Activated CD8-positive, alpha-beta memory T cell treated with anti-CD3 and anti-CD28 coated beads, Interleukin-2, amount 10 ng/mL, durations not matched to agents 7 days and 5 days (primary cell): Measurements from ENCODE around the gene PMS2. TPM values are rescaled to one million over a fixed set of nuclear protein-coding genes. Genes with fewer than 3 reads are reported as not detected.
A peak's percentile ranks its signal among the peaks of the same experiment; 100 is the strongest.
"Not testable (repeated sequence)": the region's sequence is repeated elsewhere in the genome, so short reads cannot be mapped to it uniquely, and the experiment has no call there.

Experiments
- ATAC-seq: fragments of 150-1000 bp; cut with Tn5 transposase; one replicate; pipeline ENCODE4 v1.10.0; 2021; ENCODE audit warnings: moderate library complexity
- CTCF ChIA-PET: fragments of 350-600 bp; sonication (Branson Sonifier 250); formaldehyde crosslinking; loops from one replicate; lab custom pipeline; 2021; ENCODE audit warnings: antibody characterized with exemption; lab: Charles Lee
- DNase-seq: peaks from one replicate; pipeline ENCODE4 v3.0.0-alpha.2; 2020
- H3K27ac Mint-ChIP-seq: one replicate; pipeline ENCODE4 v1.8.0; 2021; ENCODE audit warnings: mild to moderate bottlenecking, mixed read lengths
- H3K27me3 Mint-ChIP-seq: one replicate; pipeline ENCODE4 v1.8.0; 2021; ENCODE audit warnings: mixed read lengths
- H3K36me3 Mint-ChIP-seq: one replicate; pipeline ENCODE4 v1.8.0; 2021; ENCODE audit warnings: mild to moderate bottlenecking, mixed read lengths
- H3K4me1 Mint-ChIP-seq: one replicate; pipeline ENCODE4 v1.8.0; 2021; ENCODE audit warnings: mixed read lengths
- H3K4me3 Mint-ChIP-seq: one replicate; pipeline ENCODE4 v1.8.0; 2021; ENCODE audit warnings: mild to moderate bottlenecking, moderate library complexity, mixed read lengths
- H3K9me3 Mint-ChIP-seq: one replicate; pipeline ENCODE4 v1.8.0; 2022; ENCODE audit warnings: low read depth, mixed read lengths
- total RNA-seq, 2 experiments: library from RNA; stranded (reverse); gene quantifications; one replicate each; pipeline ENCODE4 v1.2.3, GENCODE V29; 2021

Gene PMS2
- total RNA-seq, 2 experiments from 2014 or later = 22.5 to 24.8 TPM

DNA sequence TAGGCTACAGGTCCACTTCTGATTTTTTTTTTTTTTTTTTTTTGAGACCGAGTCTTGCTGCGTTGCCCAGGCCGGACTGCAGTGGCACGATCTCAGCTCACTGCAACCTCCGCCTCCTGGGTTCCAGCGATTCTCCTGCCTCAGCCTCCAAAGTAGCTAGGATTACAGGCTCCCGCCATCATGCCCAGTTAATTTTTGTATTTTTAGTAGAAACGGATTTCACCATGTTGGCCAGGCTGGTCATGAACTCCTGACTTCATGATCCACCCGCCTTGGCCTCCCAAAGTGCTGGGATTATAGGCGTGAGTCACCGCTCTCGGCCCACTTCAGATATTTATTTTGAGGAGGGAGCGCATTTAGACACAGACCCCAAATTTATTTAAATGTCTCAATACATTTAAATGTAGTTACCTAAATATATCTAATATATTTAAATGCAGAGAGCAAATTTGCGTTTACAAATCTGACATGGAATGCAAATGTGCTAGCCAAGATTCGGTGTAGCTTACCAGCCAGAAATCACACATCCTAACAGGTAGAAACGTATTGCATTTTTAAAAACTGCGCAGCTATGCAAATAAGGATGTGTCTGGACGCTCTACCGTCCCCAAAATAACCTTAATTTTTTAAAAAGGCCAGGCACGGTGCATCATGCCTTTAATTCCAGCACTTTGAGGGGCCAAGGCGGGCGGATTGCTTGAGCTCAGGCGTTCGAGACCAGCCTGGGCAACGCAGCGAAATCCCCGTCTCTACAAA is 836 bp downstream of the PMS2 start:
- peaks cover 15% of the 10 kb centered on the region for H3K36me3 Mint-ChIP-seq
- not testable (repeated sequence) for DNase-seq, H3K27me3 Mint-ChIP-seq, ATAC-seq, H3K9me3 Mint-ChIP-seq
- H3K4me3 Mint-ChIP-seq = peak overlapping the region; percentile 89
- CTCF ChIA-PET = interaction anchor here (0.5 to 3.0 kb wide), 8 partner anchors 10 to 267 kb away, joined by 3 to 14 read pairs (median 4); no protein-coding TSS in a partner anchor
- H3K27ac Mint-ChIP-seq = peak overlapping the region; percentile 93
- H3K4me1 Mint-ChIP-seq = peaks cover 46% of the 10 kb centered on the region

DNA sequence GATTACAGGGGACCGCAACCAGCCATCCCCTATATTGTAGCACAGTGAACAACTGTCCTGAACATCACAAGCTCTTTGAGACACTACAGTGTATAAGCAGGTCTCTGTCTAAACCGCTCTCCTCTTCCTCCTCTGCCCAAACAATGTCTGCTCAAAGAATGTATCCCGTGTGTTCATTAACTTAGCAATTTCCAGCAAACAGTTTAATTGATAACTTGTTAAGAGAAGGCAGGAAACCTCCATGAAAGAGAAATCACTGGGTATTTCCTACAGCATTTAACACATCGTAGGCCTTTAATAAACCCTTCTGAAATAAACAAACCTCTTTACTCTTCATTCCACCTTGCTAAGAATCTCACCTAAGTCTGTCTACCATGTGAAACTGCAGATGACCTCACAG is 1.5 kb downstream of the PMS2 start:
- Mint-ChIP-seq H3K4me3 (peak overlapping the region; percentile 89), H3K36me3 (peaks cover 13% of the 10 kb centered on the region), H3K27me3 (no peaks in the 10 kb centered on the region), H3K9me3 (no peaks in the 10 kb centered on the region), H3K27ac (peak overlapping the region; percentile 33), H3K4me1 (peaks cover 40% of the 10 kb centered on the region)
- DNase-seq (no peak), ATAC-seq (no peak)
- CTCF ChIA-PET = interaction anchor here (0.7 to 3.0 kb wide), 4 partner anchors 10 to 144 kb away, joined by 3 to 12 read pairs (median 4); no protein-coding TSS in a partner anchor

DNA sequence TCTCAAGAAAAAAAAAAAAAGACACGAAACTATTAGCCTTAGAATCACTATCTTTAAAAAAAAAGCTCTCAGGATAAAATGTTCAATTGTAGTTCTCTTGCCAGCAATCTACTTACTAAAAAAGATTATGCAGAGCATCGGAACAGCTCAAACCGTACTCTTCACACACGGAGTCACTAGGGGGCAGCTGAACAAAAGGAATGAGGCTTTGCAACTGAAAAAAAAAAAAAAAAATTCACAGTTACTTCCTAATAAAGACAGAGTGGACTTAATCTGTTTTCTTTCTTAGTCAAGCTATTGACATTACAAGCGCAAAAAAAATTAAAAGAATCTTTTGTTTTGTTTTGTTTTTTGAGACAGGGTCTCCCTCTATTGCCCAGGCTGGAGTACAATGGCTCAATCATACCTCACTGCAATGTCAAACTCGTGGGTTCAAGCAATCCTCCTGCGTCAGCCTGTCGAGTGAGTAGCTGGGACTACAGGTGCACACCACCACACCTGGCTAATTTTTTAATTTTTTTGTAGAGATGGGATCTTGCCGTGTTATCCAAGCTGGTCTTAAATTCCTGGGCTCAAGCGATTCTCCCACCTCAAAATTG is 11.5 kb downstream of the PMS2 start:
- Mint-ChIP-seq H3K9me3 (no peaks in the 10 kb centered on the region), H3K27me3 (no peaks in the 10 kb centered on the region), H3K4me1 (no peaks in the 10 kb centered on the region), H3K27ac (no peak overlapping the region), H3K4me3 (no peak overlapping the region), H3K36me3 (peaks cover 32% of the 10 kb centered on the region)
- DNase-seq (peak; percentile 59), ATAC-seq (peak; percentile 61)
- CTCF ChIA-PET = interaction anchor here (0.7 to 1.8 kb wide), 18 partner anchors 9 to 437 kb away, joined by 3 to 12 read pairs (median 3); partner anchors contain the start of genes AIMP2 and PMS2

DNA sequence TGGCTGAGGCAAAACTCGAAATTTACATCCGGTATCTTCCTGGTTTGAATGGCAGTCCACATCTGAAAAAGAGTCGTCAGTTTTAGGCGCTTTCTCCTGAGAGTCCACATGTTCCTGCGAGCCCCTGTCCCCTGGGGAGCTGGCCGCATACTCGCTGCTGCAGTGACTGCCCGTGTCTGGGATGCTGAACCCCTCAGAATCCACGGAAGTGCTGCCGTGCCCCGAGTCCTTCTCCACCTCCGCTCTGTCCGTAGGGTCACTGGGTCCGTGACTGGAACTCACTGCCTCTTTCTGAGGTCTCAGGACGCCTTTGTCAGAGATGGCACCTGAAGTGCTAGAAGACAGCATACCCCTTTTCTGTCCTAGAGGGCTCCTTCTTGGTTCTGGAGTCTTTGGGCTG is 21.8 kb downstream of the PMS2 start:
- not testable (repeated sequence) for H3K4me1 Mint-ChIP-seq, ATAC-seq, H3K27me3 Mint-ChIP-seq, H3K9me3 Mint-ChIP-seq, H3K27ac Mint-ChIP-seq, DNase-seq, H3K4me3 Mint-ChIP-seq
- CTCF ChIA-PET = interaction anchor here (1.2 kb wide), 1 partner anchor 10 kb away, joined by 3 read pairs; no protein-coding TSS in a partner anchor
- peaks cover 28% of the 10 kb centered on the region for H3K36me3 Mint-ChIP-seq

DNA sequence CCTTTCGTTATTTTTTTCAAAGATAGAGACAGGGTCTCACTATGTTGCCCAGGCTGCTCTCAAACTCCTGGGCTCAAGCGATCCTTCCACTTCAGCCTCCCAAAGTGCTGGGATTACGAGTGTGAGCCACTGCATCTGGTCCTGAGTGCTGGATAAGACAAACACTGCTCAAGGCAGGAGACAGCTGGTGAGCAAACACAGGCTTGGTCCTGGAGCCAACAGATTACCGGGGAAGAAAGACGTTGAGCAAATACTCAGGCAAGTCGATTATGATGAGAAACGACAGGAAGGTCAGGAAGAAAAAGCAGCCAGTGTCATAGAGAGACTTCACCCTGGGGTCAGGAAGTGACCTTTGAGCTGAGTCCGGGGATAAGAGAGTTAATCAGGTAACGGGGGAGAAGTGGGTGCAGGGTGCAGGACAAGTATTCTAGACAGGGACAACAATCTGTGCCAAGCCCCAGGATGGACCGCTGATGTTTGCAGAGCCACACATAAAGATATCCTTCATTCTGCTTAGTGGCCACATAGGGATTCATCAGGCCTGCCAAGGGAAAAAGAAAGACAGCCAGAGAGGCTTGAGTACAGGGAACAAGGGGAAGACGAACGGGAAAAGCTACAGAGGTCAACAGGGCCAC is 29.1 kb downstream of the PMS2 start:
- H3K4me3 Mint-ChIP-seq, H3K9me3 Mint-ChIP-seq, H3K36me3 Mint-ChIP-seq, CTCF ChIA-PET, H3K27ac Mint-ChIP-seq, ATAC-seq, DNase-seq, H3K27me3 Mint-ChIP-seq, H3K4me1 Mint-ChIP-seq: not testable (repeated sequence)

DNA sequence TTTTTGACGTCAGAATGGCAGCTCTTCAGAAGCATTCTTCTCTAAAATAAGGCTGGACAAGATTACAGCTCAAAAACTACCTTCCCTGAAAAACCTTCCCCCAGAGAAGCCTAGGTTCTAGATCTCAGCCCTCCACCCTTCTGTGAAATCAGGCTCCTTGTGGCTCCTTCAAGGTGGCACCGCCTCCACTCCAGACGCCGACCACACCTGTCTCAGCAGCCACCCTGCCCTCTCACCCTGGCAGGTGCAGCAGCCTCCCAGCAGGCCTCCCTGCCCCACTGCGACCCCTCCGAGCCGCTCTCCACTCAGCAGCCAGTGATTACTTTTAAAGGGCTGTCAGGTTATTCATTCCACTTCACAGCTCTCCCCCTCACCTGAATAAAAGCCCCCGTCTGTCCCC is 35.3 kb downstream of the PMS2 start:
- H3K9me3 Mint-ChIP-seq, H3K27ac Mint-ChIP-seq, H3K36me3 Mint-ChIP-seq, DNase-seq, ATAC-seq, H3K4me3 Mint-ChIP-seq, CTCF ChIA-PET, H3K27me3 Mint-ChIP-seq, H3K4me1 Mint-ChIP-seq: not testable (repeated sequence)

DNA sequence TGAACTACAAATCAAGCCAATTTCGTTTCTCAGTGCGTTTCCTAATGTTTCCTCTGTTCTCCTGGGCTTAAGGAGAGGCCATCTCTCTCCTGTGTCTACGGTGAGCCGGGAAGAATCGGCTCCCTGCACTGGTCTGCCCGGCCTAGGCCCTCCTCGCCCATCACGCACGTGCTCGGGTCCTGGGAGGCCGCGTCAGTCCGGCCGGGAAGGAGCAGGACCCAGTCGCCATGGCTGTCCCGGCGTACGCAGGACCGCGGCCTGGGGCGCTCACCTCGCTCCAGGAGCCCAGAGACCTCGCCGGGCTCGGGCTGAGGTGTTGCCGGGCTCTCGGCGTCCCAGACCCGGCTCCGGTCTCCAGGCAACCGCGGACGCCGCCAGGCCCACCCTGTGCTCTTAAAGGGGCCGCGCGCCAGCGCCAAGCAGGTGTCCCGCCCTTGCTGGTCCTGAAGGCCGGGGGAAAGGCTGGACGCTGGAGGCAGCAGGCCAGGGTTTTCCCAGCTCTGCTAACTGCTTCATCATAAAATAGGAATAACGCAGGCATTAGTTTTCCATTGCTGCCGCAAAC is 38.4 kb downstream of the PMS2 start, which contains the start of gene RSPH10B:
RSPH10B (minus strand) TSS at position 343 of the 565 bp plus-strand sequence. CDS start 3,573 bp downstream, outside the sequence.
- H3K4me3 Mint-ChIP-seq, H3K9me3 Mint-ChIP-seq, ATAC-seq, H3K27ac Mint-ChIP-seq, H3K4me1 Mint-ChIP-seq, CTCF ChIA-PET, H3K27me3 Mint-ChIP-seq, H3K36me3 Mint-ChIP-seq, DNase-seq: not testable (repeated sequence)

DNA sequence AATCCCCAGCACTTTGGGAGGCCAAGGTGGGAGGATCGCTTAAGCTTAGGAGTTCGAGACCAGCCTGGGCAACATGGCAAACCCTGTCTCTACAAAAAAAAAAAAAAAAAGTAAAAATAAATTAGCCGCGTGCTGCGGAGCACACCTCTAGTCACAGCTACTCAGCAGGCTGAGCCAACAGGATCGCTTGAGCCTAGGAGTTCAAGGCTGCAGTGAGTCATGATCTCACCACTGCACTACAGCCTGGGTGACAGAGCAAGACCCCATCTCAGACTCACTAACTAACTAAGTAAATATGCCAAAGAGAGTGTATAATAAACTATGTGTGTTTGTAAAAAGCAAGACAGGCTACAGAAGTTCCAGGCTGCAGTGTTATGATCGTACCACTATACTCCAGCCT is 45.0 kb downstream of the PMS2 start:
- H3K36me3 Mint-ChIP-seq, H3K27me3 Mint-ChIP-seq, H3K9me3 Mint-ChIP-seq, H3K27ac Mint-ChIP-seq, DNase-seq, CTCF ChIA-PET, H3K4me3 Mint-ChIP-seq, H3K4me1 Mint-ChIP-seq, ATAC-seq: not testable (repeated sequence)

DNA sequence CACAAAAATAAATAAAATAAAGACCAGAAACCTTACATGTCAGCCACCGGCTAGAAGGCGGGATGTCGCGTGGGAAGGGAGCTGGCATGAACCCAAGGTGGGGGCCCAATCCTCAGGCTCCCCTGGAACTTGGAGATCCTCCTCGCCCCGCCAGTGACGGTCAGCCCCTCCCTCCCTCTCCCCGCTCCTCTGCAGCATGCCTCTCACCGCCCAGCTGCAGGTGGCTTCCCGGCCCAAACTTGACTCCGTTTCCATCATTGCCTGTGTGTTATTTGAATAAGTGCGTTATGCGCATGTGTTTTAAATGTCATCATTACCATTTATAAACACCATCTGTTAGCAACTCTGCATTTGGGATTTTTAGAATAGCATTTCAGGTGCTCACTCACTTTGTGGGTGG is 45.6 kb downstream of the PMS2 start:
- H3K27me3 Mint-ChIP-seq, H3K4me3 Mint-ChIP-seq, H3K9me3 Mint-ChIP-seq, DNase-seq, CTCF ChIA-PET, ATAC-seq, H3K36me3 Mint-ChIP-seq, H3K27ac Mint-ChIP-seq, H3K4me1 Mint-ChIP-seq: not testable (repeated sequence)

DNA sequence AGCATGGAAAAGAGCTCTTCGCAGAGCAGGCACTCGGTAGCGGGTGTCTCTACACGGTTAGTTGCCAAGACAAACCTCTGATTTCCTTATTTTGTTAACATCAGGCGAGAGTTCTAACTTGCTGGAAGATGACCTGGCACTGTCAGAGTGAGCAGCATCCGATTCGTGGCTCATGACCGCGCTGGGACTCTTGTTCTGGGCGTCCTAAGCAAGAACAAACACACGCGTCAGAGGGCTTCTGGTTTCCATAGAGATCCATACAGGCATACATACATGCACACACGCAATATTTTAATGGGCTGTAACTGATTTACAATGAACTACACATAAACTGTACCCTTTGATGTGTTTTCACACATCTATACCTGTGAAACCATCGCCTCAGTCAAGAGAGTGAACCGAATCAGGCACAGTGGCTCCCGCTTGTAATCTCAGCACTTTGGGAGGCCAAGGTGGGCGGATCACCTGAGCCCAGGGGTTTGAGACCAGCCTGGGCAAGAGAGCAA is 73.9 kb downstream of the PMS2 start:
- H3K4me3 Mint-ChIP-seq, H3K9me3 Mint-ChIP-seq, ATAC-seq, H3K4me1 Mint-ChIP-seq, CTCF ChIA-PET, H3K27ac Mint-ChIP-seq, DNase-seq, H3K36me3 Mint-ChIP-seq, H3K27me3 Mint-ChIP-seq: not testable (repeated sequence)

DNA sequence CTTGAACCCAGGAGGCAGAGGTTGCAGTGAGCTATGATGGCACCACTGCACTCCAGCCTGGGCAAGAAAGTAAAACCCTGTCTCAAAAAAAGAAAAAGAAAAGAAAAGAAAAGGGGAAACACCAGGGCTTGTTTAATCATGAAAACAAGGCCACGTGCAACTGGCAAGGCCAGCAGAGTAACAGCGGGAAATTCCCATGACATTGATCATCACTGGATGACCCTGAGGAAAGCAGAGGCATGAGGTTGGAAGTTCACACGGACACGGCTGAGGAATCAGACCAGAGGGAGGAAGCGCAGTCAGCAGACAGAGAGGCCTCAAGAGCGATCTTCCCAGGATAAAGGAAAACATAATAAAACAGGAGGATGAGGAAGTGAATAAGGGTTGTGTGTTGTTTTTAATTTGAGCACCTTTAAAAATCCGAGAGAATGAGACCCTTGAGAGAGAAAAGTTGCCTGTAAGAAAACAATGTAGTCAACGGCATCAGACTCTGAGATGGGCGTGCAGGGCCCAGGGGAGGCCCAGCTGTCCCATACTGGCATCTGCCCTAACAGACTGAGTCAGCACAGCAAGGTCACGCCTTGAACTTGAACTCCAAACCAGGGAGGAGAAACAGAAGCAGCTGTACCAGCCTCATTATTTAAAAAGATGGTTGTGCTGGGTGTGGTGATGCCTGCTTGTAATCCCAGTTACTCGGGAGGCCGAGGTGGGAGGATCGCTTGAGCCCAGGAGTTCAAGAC is 76.8 kb downstream of the PMS2 start:
- H3K27me3 Mint-ChIP-seq, ATAC-seq, H3K9me3 Mint-ChIP-seq, H3K4me3 Mint-ChIP-seq, H3K36me3 Mint-ChIP-seq, H3K4me1 Mint-ChIP-seq, DNase-seq, CTCF ChIA-PET, H3K27ac Mint-ChIP-seq: not testable (repeated sequence)

DNA sequence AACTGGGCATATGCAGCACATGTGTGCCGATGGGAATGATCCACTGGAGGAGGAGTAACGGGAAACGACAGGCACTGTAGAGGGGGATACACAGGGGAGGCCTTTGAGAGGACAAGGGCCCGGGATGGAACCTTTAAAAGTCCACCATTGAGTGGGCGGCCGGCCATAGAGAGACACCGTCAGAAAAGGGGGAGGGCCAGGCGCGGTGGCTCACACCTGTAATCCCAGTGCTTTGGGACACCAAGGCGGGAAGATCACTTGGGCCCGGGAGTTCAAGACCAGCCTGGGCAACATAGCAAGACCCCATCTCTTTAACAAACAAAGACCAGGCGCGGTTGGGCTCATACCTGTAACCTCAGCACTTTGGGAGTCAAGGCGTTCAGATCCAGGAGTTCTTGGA is 77.6 kb downstream of the PMS2 start:
- not testable (repeated sequence) for DNase-seq, H3K9me3 Mint-ChIP-seq

More for the DNA sequence above, 77.6 kb downstream of the PMS2 start:
- H3K4me1 Mint-ChIP-seq, ATAC-seq, H3K27ac Mint-ChIP-seq, H3K27me3 Mint-ChIP-seq, CTCF ChIA-PET, H3K36me3 Mint-ChIP-seq, H3K4me3 Mint-ChIP-seq: not testable (repeated sequence)
